HG02623 (cell line): ENCODE data around the gene CDH20.

ENCODE experiments used
- ATAC-seq: cut with Tn5 transposase; IDR thresholded peaks from one replicate; pipeline ENCODE4 v1.9.1; 2021; ENCODE audit warnings: moderate library complexity; ENCODE audit not compliant: unreplicated experiment

CDH20 gene

DNA sequence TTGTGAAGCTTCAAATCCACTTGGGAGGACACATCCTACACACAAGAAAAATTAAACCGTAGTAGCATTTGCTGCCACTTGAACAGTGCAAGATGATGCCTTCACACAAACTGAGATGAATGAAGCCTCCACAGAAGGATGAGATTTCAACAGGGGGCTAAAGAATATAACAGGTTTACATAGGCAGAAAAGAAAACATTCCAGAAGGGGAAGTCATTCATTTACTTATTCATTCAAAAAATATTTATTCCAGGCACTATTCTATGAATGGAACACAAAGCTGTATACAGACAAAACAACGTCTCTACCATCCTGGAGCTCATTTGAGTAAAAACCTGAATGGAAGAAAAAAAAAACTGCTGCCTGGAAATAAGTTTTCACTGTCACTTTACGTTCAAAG is 170.5 kb downstream of the CDH20 start:
- no peak for ATAC-seq

DNA sequence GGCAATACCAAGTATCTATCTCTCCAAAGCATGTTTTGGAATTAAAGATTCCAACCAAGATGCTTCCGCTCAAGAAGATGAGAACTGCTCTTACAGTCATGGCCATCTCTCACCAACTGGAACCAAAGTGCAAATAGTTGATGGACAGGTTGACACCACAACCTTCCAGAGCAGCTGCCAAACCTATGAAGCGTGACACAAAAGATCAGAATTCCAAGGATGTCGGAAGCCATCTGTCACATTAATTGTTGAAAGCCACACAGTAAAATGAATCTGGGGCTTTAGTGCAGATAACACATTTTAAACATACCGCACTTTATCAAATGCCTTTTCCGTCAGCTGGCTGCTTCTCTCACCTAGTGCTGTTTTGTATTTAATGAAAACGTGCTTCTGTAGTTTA is 195.7 kb downstream of the CDH20 start:
- ATAC-seq: no peak

DNA sequence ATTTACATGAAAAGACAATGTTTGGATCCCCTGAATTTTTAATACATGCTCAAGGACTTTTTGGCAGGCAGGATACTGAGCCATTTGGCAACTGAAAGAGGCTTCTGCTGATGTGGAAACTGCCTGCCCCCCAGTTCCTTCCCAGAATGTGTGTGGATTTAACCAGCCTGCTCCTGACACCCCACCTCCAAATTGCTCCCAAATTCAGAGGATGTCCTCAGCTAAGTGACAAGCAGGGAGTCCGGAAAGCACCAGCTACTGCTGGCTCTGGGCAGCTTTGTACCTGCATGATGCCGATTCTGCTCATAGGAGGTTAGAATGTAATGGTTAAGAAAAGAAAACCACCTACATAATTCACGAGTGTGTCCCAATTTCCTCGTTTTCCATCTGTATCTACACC is 197.5 kb downstream of the CDH20 start:
- no peak for ATAC-seq

DNA sequence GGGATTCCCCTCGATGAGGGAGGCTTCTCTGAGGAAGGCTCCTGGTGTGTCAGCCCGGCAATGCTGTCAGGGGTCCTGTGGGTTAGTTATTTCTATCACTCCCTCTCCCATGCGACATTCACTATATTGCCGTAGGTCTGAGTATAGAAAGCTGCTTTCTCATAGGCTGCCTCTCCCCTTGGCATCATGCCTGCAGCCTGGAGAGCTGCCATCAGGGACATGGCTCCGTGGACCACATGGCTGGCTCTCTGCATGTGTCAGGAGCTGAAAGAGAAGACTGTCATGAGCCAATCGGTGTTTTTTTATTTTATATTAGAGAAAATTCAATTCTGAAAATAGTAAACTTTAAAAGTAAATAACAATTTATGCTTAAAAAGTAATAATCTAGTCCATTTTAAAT is 198.0 kb downstream of the CDH20 start:
- ATAC-seq: no peak

DNA sequence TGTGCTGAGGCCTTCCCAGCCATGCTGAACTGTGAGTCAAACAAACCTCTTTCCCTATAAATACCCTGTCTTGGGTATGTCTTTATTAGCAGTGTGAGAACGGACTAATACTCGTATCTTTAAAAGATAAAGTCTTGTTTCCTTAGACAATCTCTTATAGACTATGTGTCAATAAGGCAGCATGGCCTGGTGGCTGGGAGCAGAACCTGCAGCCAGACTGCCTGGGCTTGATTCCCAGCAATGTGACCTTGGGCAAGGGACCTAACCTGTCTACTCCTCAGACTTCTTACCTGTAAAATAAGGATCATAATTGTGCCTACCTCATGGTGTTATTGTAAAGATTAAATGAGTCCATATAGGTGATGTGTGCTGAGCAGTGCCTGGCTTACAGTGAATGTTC is 198.7 kb downstream of the CDH20 start:
- no peak for ATAC-seq

DNA sequence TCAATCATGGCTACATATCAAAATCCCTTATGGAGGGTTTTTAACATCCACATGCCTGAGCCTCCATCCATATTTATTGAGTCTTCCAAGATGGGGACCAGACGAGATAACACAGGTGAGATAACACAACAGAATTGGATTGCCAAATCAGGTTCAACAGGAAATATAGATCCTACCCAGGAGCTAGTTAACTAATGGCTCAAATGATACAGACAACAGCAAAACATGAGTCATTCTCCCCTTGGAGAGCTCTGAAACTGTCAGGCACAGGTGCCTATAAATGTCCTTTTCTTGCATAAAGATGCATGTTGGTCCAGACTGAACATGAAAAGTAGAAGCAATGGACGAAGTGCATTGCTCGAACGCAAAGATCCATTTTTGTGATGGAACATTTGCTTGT is 202.2 kb downstream of the CDH20 start:
- no peak for ATAC-seq

DNA sequence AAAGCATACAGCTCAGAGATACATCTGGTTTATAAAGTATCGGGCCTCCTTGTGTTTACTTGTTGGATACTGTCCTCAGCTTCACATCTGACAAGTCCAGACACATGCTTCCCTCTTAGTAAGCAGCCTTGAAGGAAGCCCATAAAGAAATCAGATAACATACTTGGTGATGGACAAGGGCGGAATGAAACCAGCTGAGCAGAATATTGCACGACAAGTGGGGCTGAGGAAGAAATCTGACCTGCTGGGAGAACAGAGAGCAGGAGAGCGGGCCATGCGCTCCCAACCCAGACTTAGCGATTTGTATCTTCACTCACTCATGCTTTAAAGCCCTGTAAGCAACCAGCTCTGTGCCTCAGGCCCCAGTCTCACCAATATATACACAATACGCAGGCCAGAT is 208.4 kb downstream of the CDH20 start:
- no peak for ATAC-seq

DNA sequence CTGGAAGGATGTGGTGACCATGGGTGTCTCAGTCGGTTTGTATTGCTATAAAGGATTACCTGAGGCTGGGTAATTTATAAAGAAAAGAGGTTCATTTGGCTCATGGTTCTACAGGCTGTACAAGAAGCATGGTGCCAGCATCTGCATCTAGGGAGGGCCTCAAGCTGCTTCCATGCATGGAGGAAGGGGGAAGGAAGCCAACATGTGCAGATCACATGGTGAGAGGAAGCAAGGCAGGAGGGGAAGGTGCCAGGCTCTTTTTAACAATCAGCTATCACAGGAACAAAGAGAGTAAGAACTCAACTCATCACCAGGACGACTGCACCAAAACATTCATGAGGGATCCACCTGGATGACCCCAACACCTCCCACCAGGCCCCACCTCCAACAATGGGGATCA is 209.4 kb downstream of the CDH20 start:
- ATAC-seq: no peak

DNA sequence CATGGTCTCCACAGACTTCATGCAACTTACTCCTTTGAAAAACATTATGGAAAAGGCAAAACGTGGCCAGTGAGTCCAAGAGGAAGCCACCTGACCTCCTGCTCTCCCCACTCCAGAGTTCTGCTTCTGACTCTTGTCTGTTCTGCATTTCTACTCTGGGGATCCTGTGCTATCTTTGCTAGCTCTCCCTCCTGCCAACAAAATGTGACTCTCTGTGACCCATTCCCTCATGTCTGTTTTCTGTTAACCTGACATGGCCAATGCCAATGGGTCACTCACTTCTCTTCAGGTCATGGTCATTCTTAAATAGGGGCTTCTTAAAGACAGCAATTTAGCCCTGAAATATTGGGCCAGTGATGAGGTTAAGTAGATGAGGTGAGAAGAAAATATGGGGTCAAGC is 210.3 kb downstream of the CDH20 start:
- ATAC-seq: no peak

DNA sequence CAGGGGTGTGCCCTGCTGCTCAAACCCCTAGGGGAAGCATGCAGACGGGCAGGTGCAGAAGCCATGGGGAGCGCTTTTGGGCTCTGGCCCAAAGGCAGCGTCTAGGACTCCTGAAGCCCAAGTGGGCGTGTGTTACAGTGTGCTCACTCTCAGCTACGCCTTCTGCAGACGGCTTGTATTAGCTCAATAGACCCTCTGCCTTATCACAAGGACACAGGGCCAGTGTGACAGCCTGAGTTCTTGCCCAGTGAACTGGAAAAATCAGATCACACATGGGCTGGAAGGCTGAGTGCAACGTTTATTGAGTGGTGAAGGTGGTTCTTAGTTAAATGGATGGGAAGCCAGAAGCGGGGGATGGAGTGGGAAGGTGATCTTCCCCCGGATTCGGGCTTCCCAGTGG is 210.9 kb downstream of the CDH20 start:
- ATAC-seq: no peak

DNA sequence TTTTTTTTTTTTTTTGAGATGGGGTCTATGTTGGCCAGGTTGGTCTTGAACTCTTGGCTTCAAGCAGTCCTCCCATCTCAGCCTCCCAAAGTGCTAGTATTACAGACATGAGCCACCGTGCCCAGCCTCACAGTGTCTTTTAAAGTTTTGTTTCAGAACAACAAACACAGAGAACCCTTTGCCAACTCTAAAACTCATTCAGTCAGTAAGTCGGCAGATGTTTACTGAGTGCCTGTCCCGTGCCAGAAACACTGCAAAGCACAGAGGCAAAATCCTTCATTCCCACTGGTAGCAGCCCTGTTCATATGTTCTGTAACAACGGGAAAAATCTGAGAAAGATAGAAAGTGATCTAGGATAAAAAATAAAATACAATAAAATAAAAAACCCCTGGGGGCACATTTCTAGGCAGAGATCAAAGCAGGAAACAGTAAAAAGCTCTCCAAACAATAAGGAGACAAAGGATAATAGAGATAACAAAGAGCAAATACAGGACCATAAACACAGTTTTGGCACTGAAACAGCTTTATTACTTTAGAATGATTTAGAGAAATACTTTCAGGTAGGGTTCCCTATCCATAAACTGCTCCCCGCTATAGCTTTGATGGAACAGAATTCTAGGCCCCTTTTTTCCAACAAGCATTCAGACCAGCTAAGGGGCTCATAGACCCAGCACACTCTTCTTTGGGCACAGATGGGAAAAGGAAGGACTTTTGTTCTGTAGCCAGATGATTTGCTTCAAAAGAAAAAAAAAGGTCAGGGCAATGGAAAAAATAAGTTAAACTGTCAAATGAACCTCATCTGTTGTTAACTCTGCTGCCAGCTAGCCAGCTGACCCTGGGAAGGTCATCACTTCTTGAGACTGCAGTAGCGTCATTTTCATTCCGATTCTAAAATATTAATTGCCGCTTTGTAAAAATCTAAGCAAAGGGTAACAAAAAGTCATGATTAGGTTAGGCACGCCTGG is 212.3 kb downstream of the CDH20 start:
- no peak for ATAC-seq

DNA sequence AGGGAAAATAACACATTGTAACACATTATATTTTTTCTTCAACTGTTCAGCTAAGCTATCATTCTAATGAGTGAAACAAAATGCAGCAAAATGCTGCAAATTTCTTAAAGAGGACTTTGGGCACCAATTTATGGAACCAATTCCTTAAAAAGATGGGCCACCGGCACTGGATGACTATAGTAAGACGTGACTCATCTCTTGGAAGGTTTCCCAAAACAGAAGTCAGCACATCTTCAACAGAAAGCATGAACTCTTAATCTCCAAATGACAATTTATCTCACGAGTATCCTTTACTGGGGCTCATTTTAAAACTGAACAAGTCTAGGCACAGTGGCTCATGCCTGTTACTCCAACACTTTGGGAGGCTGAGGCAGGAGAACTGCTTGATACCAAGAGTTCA is 213.4 kb downstream of the CDH20 start:
- no peak for ATAC-seq

DNA sequence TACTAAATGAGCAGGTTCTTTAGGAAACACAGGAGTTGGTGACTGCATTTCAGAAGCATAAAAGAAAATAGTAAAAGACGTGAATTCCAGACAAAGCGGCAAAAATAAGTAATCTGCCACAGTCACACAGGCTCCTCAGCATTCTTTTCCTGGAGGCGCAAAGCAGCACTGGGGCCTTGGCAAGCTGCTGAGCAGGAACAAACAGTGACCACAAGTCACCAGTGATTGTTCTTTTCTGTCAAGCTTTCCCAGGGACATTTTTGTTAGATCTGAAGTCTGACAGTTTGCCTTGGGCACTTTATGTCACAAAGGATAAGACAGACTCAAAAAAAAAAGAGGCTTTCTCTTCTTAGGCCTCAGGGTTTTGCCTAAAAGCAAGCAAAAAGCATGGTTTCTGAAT is 216.2 kb downstream of the CDH20 start:
- no peak for ATAC-seq

DNA sequence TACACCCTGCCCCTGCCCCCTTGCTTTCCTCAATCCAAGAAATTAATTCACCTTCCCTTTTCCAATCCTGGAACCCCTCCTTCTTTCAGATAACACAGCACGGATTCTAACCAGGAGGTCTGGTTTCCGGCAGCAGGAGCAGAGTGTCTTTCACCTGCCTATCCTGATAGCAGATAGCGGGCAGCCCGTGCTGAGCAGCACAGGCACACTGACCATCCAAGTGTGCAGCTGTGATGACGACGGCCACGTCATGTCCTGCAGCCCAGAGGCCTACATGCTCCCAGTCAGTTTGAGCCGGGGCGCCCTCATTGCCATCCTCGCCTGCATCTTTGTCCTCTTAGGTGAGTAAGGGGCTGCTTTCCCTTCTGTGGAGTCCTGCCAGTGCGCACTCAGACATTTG is 216.7 kb downstream of the CDH20 start:
- no peak for ATAC-seq

DNA sequence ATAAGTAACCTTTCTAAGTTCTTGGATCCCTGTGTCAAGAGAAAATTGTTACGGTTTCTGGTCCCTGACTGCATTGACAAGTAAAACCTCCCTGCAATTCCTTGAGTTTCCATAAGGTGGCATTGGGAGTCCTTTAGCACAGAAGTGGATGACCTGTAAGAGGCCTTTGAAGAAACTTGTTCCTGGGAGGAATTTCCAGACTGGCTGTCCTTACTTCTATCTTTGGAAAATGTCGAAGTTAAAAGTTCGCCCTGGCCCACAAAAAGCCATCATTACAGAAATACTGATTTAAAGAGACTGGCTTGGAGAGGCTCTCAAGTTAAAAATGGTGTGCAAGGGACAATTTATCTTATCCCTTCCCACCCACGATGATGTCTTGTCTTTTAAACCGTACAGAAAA is 218.4 kb downstream of the CDH20 start:
- ATAC-seq: peak; percentile 62

DNA sequence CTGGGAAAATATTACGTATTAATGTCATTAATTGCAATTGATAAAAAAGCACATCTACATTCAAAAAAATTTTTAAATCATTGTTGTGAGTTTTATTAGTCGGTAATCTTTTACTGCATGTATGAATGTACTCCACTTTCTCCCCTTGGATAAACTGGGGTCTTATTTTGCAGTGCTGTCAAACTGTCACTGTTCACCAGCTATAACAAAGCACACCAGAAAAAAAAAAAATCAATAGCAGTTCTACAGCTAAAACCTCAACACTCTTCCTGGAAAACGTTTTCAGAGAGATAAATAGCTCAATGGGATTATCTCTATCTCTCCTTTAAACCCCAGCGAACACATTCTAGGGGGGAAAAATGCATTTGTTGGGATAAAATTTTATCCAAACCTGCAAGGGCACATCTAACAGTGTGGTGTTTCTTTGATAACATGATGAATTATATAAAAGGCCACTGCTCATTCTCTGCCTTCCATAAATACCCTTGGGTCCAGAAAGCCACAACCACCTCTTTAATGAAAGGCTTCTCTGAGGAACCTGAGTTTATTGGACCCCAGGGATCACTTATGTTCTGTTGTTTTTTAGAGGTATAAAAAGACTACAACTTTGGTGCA is 219.9 kb downstream of the CDH20 start:
- ATAC-seq: no peak

DNA sequence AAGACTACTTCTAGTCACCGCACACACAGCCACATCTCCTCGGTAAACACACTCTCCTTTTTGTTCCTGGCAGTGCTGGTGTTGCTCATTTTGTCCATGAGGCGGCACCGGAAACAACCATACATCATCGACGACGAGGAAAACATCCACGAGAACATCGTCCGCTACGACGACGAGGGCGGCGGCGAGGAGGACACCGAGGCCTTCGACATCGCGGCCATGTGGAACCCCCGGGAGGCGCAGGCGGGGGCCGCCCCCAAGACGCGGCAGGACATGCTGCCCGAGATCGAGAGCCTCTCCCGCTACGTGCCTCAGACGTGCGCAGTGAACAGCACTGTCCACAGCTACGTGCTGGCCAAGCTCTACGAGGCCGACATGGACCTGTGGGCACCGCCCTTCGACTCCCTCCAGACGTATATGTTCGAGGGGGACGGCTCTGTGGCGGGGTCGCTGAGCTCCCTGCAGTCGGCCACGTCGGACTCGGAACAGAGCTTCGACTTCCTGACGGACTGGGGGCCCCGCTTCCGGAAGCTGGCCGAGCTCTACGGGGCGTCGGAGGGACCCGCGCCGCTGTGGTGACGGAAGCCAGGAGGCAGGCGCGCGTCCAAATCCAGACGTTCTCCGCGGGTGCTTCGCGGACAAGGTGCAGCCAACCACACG is 221.0 kb downstream of the CDH20 start:
- ATAC-seq: no peak

DNA sequence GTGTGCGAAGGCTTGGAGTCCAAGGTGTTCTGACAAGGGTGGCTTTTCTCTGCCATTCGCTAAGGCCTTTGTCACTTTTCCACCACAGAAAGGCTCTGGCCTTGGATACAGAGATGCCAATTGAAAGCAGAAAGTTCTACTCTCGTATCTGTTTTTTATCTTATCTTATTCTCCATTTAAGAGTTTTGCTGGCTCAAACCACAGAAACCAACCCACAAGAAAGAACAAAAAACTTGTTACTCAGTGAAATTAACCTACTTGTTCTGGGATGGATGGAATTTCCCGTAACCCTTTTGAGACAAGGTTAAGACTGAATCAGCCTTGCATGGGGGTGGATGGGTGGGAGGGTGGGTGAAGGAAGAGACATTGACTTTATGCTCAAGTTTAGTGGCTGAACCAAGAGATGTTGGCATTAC is 221.7 kb downstream of the CDH20 start:
- no peak for ATAC-seq

DNA sequence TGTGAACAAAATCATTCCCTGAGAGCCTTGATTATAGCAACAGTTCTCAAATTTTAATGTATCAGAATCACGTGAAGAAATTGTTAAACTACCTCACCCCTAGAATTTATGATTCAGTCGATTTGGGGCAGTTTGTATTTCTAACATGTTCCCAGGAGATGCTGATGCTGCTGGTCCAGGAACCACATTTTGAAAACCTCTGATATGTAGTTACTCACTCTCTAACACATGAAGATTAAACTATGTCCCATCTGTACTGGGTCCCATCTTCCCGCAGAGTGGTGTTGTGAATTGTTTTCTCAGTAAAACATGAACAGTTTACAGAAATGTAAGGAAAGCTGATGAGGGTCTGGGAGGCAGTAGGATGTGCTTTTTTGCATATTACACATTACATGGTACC is 223.1 kb downstream of the CDH20 start:
- ATAC-seq: no peak

DNA sequence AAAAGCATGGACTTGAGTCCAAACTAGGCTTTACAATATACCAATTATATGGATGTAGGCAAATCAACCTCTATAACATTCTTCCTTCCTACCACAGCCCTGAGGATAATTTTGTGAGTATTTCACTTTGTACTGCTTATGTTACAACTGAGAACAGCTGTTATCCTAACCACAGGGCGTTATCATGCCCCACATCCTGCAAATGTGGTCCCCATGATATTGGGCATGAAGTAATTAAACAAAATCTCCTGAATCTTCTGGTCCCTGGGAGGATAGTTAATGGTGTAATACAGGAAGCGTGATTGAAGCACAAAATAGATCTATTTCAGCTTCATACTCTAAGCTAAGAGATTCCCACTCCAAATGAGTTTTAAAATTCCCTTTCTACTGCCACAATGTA is 223.6 kb downstream of the CDH20 start:
- no peak for ATAC-seq

DNA sequence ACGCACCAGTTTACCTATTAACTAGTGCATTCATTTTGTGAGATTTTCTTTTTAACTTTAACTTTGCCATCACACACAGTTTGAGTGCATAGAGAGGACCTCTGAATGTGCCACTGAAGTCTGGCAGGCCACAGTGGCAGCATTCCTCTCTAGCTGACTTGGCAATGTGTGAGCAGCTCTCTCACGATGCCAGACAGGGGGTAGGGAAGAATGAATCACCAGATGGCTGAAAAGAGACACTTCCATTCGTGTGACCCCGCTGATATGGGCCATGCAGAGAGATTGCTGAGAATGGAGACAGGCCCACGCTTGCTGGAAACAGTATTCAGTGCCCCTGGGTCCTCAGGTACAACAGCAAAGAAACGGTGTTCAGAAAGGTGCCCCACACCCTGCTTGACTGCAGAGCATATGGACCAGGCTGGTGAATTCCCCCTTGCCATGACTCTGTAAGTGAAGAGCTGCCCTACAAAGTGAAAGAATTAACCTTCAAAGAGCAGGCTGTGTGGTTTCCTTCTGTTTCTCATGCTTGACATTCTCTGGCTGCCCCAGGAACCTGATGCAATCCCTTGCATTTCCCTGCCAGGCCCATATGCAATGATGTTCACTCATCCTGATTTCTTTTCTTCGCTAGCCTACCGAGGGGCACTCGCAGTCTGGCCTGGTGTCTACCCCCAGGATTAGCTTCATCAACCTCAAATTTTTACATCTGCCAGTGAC is 236.1 kb downstream of the CDH20 start:
- ATAC-seq: no peak
